GM12878 (cell line): Measurements from ENCODE around the gene SPEG.

Experiments
- EZH2 ChIP-seq: IDR thresholded peaks from 2 replicates; pipeline ENCODE4 v1.6.1; 2012; ENCODE audit warnings: low read depth, mild to moderate bottlenecking, control low read depth, inconsistent platforms, low read length, borderline replicate concordance; ENCODE audit not compliant: control insufficient read depth
- NR2F1 ChIP-seq: fragments of 450-650 bp; conservative IDR thresholded peaks from 2 replicates; pipeline ENCODE4 v1.6.1; 2017; ENCODE audit warnings: mild to moderate bottlenecking
- POLR2A ChIP-seq: IDR thresholded peaks from 2 replicates; pipeline ENCODE4 v1.6.1; 2011; ENCODE audit warnings: low read depth, mild to moderate bottlenecking, low read length
- POLR2AphosphoS5 ChIP-seq: IDR thresholded peaks from 2 replicates; pipeline ENCODE4 v1.6.1; 2011; ENCODE audit warnings: mild to moderate bottlenecking, low read length, inconsistent platforms
- SMAD1 ChIP-seq: fragments of 450-650 bp; IDR thresholded peaks from 2 replicates; pipeline ENCODE4 v1.6.1; 2018; ENCODE audit warnings: mild to moderate bottlenecking, low read depth; ENCODE audit not compliant: partially characterized antibody
- SMC3 ChIP-seq: IDR thresholded peaks from 2 replicates; pipeline ENCODE4 v1.6.1; 2011; ENCODE audit warnings: low read length, improper control_type of control experiment, borderline replicate concordance
- ZBTB33 ChIP-seq: fragments of 450-650 bp; IDR thresholded peaks from 2 replicates; pipeline ENCODE4 v1.6.1; 2017; ENCODE audit warnings: mild to moderate bottlenecking
- ZNF207 ChIP-seq: fragments of 450-650 bp; IDR thresholded peaks from 2 replicates; pipeline ENCODE4 v1.6.1; 2014; ENCODE audit warnings: antibody characterized with exemption, mild to moderate bottlenecking, borderline replicate concordance
- ZZZ3 ChIP-seq: IDR thresholded peaks from 2 replicates; pipeline ENCODE4 v1.6.1; 2011; ENCODE audit warnings: low read depth; ENCODE audit not compliant: control insufficient read depth, insufficient read length

GRCh38 chr2:219448776-219449341, 14.2 kb downstream of the SPEG start:
- TF ChIP-seq SMC3 (no peak), ZZZ3 (no peak), ZBTB33 (no peak), POLR2A (no peak), NR2F1 (no peak), ZNF207 (no peak), EZH2 (no peak), SMAD1 (no peak), POLR2AphosphoS5 (no peak)
